ENCODE data around the gene FGG. TPM values are rescaled to one million over a fixed set of nuclear protein-coding genes. Genes with fewer than 3 reads are reported as not detected.

The FGG gene
- total RNA-seq, 4 donors from 2014 or later = not detected

DNA sequence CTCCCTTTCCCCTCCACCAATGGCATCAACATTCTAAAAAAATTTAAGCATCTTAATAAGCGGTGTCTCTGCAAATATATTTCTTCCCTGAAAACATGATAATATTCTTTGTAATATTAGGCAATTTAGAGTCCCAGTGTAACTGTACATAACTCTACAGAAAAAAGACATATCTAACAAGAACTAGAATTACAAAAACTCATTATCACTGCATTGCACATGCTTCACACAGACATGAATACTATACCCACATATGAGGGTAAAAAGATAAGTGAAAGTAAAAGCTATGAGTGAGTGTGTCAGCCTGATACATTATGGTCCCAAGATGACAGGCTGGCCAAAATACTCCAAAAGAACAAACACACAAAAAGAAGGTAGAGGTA, 52.0 kb downstream of the FGG start:
- Histone ChIP-seq H3K27me3 (no peaks in the 10 kb centered on the region), H3K27ac (no peak overlapping the region), H3K36me3 (no peaks in the 10 kb centered on the region), H3K4me3 (no peak overlapping the region), H3K4me1 (no peaks in the 10 kb centered on the region), H3K9me3 (no peaks in the 10 kb centered on the region)
- TF ChIP-seq CTCF (IDR thresholded peaks at IDR 0.05) = no peak
- TF ChIP-seq POLR2A (IDR thresholded peaks at IDR 0.05) = no peak
- no peak for DNase-seq

DNA sequence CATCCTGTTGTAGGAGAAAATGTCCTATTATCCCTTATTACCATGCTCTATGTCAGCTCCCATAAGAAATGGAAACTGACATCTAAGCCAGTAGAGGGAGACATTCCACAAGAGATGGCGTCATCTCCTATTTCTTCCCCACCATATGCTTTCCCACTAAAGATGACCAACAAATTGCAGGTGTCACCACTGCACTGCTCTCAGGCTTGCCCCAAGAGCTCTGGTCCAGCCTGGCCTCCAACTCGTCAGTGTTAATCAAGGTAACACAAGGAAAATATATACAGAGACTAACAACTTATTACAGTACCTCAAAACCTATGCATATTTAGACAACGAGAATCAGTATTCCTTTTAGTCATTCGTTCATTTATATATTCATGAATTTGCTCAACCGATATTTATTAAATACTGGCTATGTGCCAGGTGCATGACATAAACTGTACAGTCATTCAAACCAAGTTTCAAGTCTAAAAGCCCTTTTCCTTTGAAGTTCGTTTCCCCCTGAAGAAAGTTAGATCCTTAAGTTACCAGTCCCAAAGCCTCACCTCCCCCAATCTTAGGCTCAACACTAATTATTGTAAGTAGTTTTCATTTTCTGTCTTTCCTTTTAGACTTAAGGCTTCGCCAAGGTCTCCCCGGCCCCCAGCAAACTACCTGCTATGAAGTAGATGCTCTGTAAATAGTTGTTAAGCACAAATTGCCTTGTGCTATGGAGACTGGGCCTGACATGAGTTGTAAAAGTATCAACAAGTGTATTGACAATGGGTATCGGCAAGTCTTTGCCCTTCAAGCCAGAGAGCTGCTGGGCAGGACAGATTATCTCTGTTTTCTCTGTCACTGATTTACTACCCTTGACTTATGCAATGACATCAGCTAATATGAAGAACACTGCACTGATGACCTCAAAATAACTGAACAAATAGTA, 52.7 kb downstream of the FGG start:
- Histone ChIP-seq H3K36me3 (no peaks in the 10 kb centered on the region), H3K27me3 (no peaks in the 10 kb centered on the region), H3K27ac (no peak overlapping the region), H3K4me3 (no peak overlapping the region), H3K4me1 (no peaks in the 10 kb centered on the region), H3K9me3 (no peaks in the 10 kb centered on the region)
- TF ChIP-seq CTCF (IDR thresholded peaks at IDR 0.05) = peak in 4 of 6 experiments; percentile 43 to 73 (median 72)
- no peak for TF ChIP-seq POLR2A (IDR thresholded peaks at IDR 0.05)
- no peak for DNase-seq

DNA sequence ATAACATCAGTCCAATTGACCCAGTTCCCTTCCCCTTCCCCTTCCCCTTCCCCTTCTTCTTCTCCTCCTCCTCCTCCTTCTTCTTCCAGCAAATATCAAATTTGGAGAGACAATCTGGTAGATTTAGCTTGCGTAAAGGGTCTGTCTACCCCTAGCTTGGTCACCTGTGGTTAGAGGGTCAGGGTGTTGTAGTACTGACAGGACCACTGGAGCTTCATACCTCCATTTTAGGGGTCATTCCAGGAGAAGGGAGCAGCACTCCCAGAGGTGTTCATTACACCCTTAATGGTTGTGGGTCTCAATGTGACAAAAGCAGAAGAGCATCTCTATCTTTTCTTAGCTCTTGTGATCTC, 53.3 kb downstream of the FGG start:
- Histone ChIP-seq H3K4me3 (no peak overlapping the region), H3K36me3 (no peaks in the 10 kb centered on the region), H3K27ac (no peak overlapping the region), H3K27me3 (no peaks in the 10 kb centered on the region), H3K9me3 (no peaks in the 10 kb centered on the region), H3K4me1 (no peaks in the 10 kb centered on the region)
- no peak for DNase-seq
- TF ChIP-seq POLR2A (IDR thresholded peaks at IDR 0.05) (no peak), CTCF (IDR thresholded peaks at IDR 0.05) (no peak)

Other genes starting within 250 kb of the FGG start
- gene DCHS2, start 120.9 kb downstream of the FGG start, total RNA-seq = under 1 TPM in 3 of 4 donors, not detected in 1; 0.28 to 0.88 (median 0.67) TPM
- gene PLRG1, start 62.3 kb downstream of the FGG start, total RNA-seq = 10 to 100 TPM; 23.4 to 68.5 (median 42.4) TPM
- gene FGB, start 49.6 kb downstream of the FGG start, total RNA-seq = not detected
- not detected for gene FGA, start 21.9 kb downstream of the FGG start, total RNA-seq
- 1 to 10 TPM in 3 of 4 donors, not detected in 1; 2.8 to 7.4 (median 2.9) TPM for gene LRAT, start 131.3 kb upstream of the FGG start, total RNA-seq
- gene RBM46, start 168.6 kb upstream of the FGG start, total RNA-seq = not detected

All from Peyer's patch (tissue), 4 donors.